Measurements from ENCODE around the gene GCFC2. TPM values are rescaled to one million over a fixed set of nuclear protein-coding genes. Genes with fewer than 3 reads are reported as not detected.

Gene GCFC2
- total RNA-seq, 1 experiment from 2014 or later = 24.5 TPM

- no peaks in the 10 kb centered on the region for H3K27me3 ChIP-seq (ENCODE audit: low read length)
- intact Hi-C loops (cut with micrococcal nuclease) = no loop called here
- peak overlapping the region; percentile 99 for H3K4me2 ChIP-seq (ENCODE audit: low read length)
- no peaks in the 10 kb centered on the region for H3F3A ChIP-seq (ENCODE audit: low read length, unreplicated experiment)
- H3K9ac ChIP-seq (ENCODE audit: low read length) = peak overlapping the region; percentile 97
- H3K27ac ChIP-seq (ENCODE audit: low read length) = no peak overlapping the region
- H4K20me1 ChIP-seq (ENCODE audit: low read length) = no peaks in the 10 kb centered on the region
- CTCF ChIA-PET = no interaction called here
- H3K4me1 ChIP-seq (ENCODE audit: insufficient read depth, low read length) = peaks cover 6% of the 10 kb centered on the region
- H3K9me3 ChIP-seq (ENCODE audit: low read length) = no peaks in the 10 kb centered on the region
- peak; percentile 19 for DNase-seq
- H2AFZ ChIP-seq (ENCODE audit: low read length) = peak overlapping the region; percentile 99
- H3K9me2 ChIP-seq (replicated peaks; ENCODE audit: low read length) = no peaks in the 10 kb centered on the region
- POLR2A ChIA-PET (ENCODE audit: unreplicated experiment) = no interaction called here
- TF ChIP-seq EZH2phosphoT487 (IDR thresholded peaks at IDR 0.05; ENCODE audit: borderline replicate concordance, low read length) (no peak), EZH2 (IDR thresholded peaks at IDR 0.05; ENCODE audit: low read length, unreplicated experiment) (no peak), CTCF (conservative IDR thresholded peaks at IDR 0.05; ENCODE audit: low read depth, low read length) (no peak)
- H3K79me2 ChIP-seq (ENCODE audit: low read length) = peaks cover 38% of the 10 kb centered on the region
- peaks cover 20% of the 10 kb centered on the region for H3K36me3 ChIP-seq (ENCODE audit: low read depth, low read length)
- H3K4me3 ChIP-seq (ENCODE audit: low read length) = peak overlapping the region; percentile 94
- no TSS peak for BruUV-seq (replicated peaks)
- ATAC-seq = no peak
These were observed 62.9 kb downstream of the GCFC2 start for GRCh38 chr2:75647771-75648170.

- TF ChIP-seq EZH2phosphoT487 (IDR thresholded peaks at IDR 0.05; ENCODE audit: borderline replicate concordance, low read length) = no peak
- Histone ChIP-seq H3K4me3 (ENCODE audit: low read length) (peak within 1 kb of the TSS; percentile 94), H4K20me1 (ENCODE audit: low read length) (no peaks in the 10 kb centered on the region), H3K27me3 (ENCODE audit: low read length) (no peaks in the 10 kb centered on the region), H2AFZ (ENCODE audit: low read length) (peak within 1 kb of the TSS; percentile 99), H3K4me1 (ENCODE audit: insufficient read depth, low read length) (peaks cover 6% of the 10 kb centered on the region), H3K79me2 (ENCODE audit: low read length) (peaks cover 38% of the 10 kb centered on the region), H3K36me3 (ENCODE audit: low read depth, low read length) (peaks cover 12% of the 10 kb centered on the region), H3K9ac (ENCODE audit: low read length) (peak within 1 kb of the TSS; percentile 97), H3K27ac (ENCODE audit: low read length) (peak within 1 kb of the TSS; percentile 35), H3K9me3 (ENCODE audit: low read length) (no peaks in the 10 kb centered on the region), H3K9me2 (replicated peaks; ENCODE audit: low read length) (no peaks in the 10 kb centered on the region), H3K4me2 (ENCODE audit: low read length) (peak within 1 kb of the TSS; percentile 99), H3F3A (ENCODE audit: low read length, unreplicated experiment) (no peaks in the 10 kb centered on the region)
- BruUV-seq (replicated peaks) = TSS peak; percentile 40
- intact Hi-C loops (cut with micrococcal nuclease) = loop anchor here (1.0 kb wide), 1 partner anchor 64 kb away; no protein-coding TSS in a partner anchor
- ChIA-PET POLR2A (ENCODE audit: unreplicated experiment) (interaction anchor here (0.6 kb wide), 2 partner anchors 26 to 123 kb away, joined by 4 read pairs; no protein-coding TSS in a partner anchor), CTCF (interaction anchor here (0.6 kb wide), 1 partner anchor 181 kb away, joined by 4 read pairs; no protein-coding TSS in a partner anchor)
- ATAC-seq (peak; percentile 98), DNase-seq (peak; percentile 91)
These were observed 63.9 kb downstream of the GCFC2 start, which contains the start of gene MRPL19 for GRCh38 chr2:75646583-75647425. TSS of gene MRPL19 (plus strand) at chr2:75646783. CDS start at chr2:75646808, 25 bp downstream.

- ChIA-PET CTCF (no interaction called here), POLR2A (ENCODE audit: unreplicated experiment) (no interaction called here)
- Histone ChIP-seq H3K4me2 (ENCODE audit: low read length) (peak overlapping the region; percentile 99), H3F3A (ENCODE audit: low read length, unreplicated experiment) (no peaks in the 10 kb centered on the region), H3K4me3 (ENCODE audit: low read length) (peak overlapping the region; percentile 94), H3K9me3 (ENCODE audit: low read length) (no peaks in the 10 kb centered on the region), H3K9me2 (replicated peaks; ENCODE audit: low read length) (no peaks in the 10 kb centered on the region), H3K27me3 (ENCODE audit: low read length) (no peaks in the 10 kb centered on the region), H3K27ac (ENCODE audit: low read length) (no peak overlapping the region), H3K79me2 (ENCODE audit: low read length) (peaks cover 38% of the 10 kb centered on the region), H3K9ac (ENCODE audit: low read length) (peak overlapping the region; percentile 97), H3K4me1 (ENCODE audit: insufficient read depth, low read length) (peaks cover 7% of the 10 kb centered on the region), H2AFZ (ENCODE audit: low read length) (peak overlapping the region; percentile 99), H4K20me1 (ENCODE audit: low read length) (no peaks in the 10 kb centered on the region), H3K36me3 (ENCODE audit: low read depth, low read length) (peaks cover 8% of the 10 kb centered on the region)
- DNase-seq = no peak
- no peak for ATAC-seq
- no peak for TF ChIP-seq CTCF (conservative IDR thresholded peaks at IDR 0.05; ENCODE audit: low read depth, low read length)
- TF ChIP-seq EZH2 (IDR thresholded peaks at IDR 0.05; ENCODE audit: low read length, unreplicated experiment) = no peak
- TF ChIP-seq EZH2phosphoT487 (IDR thresholded peaks at IDR 0.05; ENCODE audit: borderline replicate concordance, low read length) = no peak
- intact Hi-C loops (cut with micrococcal nuclease) = loop anchor here (1.0 kb wide), 1 partner anchor 65 kb away; no protein-coding TSS in a partner anchor
- no TSS peak for BruUV-seq (replicated peaks)
These were observed 64.6 kb downstream of the GCFC2 start for GRCh38 chr2:75646090-75646582.
